Temporal lobe (tissue), 2 donors: Measurements from ENCODE around the gene FURIN. TPM values are rescaled to one million over a fixed set of nuclear protein-coding genes. Genes with fewer than 3 reads are reported as not detected.

Experiments
- small RNA-seq: library from RNA; depleted of rRNA; stranded (forward); fragments of <200 nt; gene quantifications from one replicate; pipeline ENCODE3, GENCODE V24; 2014; ENCODE audit warnings: low replicate concordance
- total RNA-seq: library from RNA; depleted of rRNA; stranded (reverse); fragments of >200 nt; gene quantifications from one replicate; pipeline ENCODE4 v1.2.3, GENCODE V29; 2014

FURIN gene
- total RNA-seq, 1 donor from 2014 or later, result 14.8 TPM

Small RNAs within 50 kb of the gene (small RNA-seq; reads per million reads assigned to genes)
- gene RN7SL363P, result not detected

Other genes with a start within 250 kb of the FURIN start
- gene BLM, start 151.2 kb upstream of the FURIN start, total RNA-seq, result 4.2 TPM
- 3.7 TPM for gene FES, start 15.9 kb downstream of the FURIN start, total RNA-seq
- gene MAN2A2, start 34.7 kb downstream of the FURIN start, total RNA-seq, result 24.3 TPM
- 6.1 TPM for gene HDDC3, start 64.0 kb downstream of the FURIN start, total RNA-seq
- 26.1 TPM for gene UNC45A, start 66.7 kb downstream of the FURIN start, total RNA-seq
- 9.6 TPM for gene RCCD1, start 86.3 kb downstream of the FURIN start, total RNA-seq
- 11.1 TPM for gene PRC1, start 125.9 kb downstream of the FURIN start, total RNA-seq
- gene VPS33B, start 154.0 kb downstream of the FURIN start, total RNA-seq, result 13.8 TPM
- gene SV2B, start 231.7 kb downstream of the FURIN start, total RNA-seq, result 37.1 TPM